GM12873 (cell line): ENCODE measurements around the gene SMAD1.

ENCODE experiments used
- TF ChIP-seq, protein P1 (sequence below): IDR thresholded peaks from 2 replicates; pipeline ENCODE4 v1.5.1; 2012; ENCODE audit warnings: low read depth, mild to moderate bottlenecking, moderate library complexity, low read length, control low read depth; ENCODE audit not compliant: insufficient read depth; ENCODE audit errors: missing control alignments

Gene SMAD1

DNA sequence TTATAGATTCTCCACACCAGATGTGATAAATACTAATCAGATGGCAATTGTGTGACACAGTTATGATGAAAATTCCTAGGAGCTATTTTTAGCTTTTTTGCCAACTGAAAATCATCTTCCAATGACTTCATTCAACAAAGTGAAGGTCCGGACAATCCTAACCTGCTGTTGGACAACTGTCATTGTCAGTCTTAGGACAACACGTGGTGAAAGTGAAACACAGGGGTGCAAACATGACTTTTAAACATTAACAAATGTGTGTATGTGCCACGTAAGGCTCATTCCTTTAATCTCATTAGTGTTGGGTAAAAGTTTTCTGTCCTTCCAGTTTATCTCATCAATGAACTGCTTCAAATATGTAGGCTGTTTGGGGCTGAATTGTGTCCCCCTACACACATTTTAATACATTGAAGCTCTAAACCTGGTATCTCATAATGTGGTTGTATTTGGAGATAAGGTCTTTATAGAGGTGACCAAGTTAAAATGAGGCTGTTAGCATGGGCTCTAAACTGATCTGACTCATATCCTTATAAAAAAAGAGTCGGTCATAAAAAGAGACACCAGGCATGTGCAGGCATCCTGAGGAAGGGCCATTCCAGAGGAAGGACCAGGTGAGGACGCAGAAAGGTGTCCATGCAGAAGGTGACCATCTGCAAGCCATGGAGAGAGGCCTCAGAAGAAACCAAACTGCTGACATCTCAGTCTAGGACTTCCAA lies 41.2 kb upstream of the SMAD1 start:
- TF ChIP-seq, protein P1, sequence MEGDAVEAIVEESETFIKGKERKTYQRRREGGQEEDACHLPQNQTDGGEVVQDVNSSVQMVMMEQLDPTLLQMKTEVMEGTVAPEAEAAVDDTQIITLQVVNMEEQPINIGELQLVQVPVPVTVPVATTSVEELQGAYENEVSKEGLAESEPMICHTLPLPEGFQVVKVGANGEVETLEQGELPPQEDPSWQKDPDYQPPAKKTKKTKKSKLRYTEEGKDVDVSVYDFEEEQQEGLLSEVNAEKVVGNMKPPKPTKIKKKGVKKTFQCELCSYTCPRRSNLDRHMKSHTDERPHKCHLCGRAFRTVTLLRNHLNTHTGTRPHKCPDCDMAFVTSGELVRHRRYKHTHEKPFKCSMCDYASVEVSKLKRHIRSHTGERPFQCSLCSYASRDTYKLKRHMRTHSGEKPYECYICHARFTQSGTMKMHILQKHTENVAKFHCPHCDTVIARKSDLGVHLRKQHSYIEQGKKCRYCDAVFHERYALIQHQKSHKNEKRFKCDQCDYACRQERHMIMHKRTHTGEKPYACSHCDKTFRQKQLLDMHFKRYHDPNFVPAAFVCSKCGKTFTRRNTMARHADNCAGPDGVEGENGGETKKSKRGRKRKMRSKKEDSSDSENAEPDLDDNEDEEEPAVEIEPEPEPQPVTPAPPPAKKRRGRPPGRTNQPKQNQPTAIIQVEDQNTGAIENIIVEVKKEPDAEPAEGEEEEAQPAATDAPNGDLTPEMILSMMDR = no peak

DNA sequence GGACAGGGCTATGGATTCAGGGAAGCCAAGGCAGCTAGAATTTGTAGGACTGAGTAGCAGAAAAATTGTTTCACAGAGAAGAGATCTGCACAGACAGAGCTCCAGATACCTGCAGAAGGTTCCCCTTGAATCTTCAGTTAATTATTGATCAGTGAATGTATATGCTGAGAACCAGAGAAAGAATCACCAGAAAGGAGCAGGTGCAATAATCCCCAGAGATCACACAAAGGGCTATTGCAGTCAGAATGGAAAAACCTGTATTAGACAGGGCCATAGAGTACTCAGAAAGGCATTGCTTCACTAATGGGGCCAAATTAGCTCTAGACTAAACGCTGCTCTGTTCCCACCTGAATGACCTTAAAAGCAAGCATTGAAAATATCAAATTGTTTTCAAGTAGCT lies 35.5 kb upstream of the SMAD1 start:
- TF ChIP-seq, protein P1 = no peak

- TF ChIP-seq, protein P1 = no peak
Observed at GRCh38 chr4:145451895-145452294, 29.8 kb upstream of the SMAD1 start.

GRCh38 chr4:145452447-145453162 lies 29.0 kb upstream of the SMAD1 start:
- TF ChIP-seq, protein P1 = no peak

GRCh38 chr4:145453163-145453520 lies 28.5 kb upstream of the SMAD1 start:
- TF ChIP-seq, protein P1 = no peak

- TF ChIP-seq, protein P1 = no peak
Observed at GRCh38 chr4:145473203-145473602, 8.4 kb upstream of the SMAD1 start.

- TF ChIP-seq, protein P1 = no peak
Observed at GRCh38 chr4:145480257-145480656, 1.4 kb upstream of the SMAD1 start.
